Kasumi-1 (cell line): ENCODE results near the gene RIMBP2.

Source experiments
- DNase-seq, 2 experiments: peaks; one replicate each; lab custom pipeline; 2025; lab: John Stamatoyannopoulos, UW

The RIMBP2 gene

DNA sequence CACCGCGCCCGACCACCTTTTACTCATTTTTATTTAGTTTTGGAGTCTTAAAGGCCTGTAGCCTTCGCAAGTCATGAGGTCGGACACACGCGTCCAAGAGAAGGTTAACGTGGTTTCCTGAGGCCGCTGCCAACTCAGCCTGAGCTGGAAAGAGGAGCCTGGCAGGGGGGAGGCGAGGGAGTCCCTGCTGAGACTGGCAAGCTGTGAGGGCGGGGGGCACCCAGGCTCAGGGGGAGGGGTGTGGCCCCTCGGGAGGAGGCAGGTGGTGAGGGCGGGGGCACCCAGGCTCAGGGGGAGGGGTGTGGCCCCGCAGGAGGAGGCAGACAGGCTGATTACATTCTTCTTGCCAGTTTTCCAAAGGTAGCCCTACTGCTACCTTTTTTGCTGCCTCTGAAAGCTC lies 235.2 kb downstream of the RIMBP2 start:
- no peak for DNase-seq

- no peak for DNase-seq
Measured at GRCh38 chr12:130480231-130480630, 235.9 kb downstream of the RIMBP2 start.

DNA sequence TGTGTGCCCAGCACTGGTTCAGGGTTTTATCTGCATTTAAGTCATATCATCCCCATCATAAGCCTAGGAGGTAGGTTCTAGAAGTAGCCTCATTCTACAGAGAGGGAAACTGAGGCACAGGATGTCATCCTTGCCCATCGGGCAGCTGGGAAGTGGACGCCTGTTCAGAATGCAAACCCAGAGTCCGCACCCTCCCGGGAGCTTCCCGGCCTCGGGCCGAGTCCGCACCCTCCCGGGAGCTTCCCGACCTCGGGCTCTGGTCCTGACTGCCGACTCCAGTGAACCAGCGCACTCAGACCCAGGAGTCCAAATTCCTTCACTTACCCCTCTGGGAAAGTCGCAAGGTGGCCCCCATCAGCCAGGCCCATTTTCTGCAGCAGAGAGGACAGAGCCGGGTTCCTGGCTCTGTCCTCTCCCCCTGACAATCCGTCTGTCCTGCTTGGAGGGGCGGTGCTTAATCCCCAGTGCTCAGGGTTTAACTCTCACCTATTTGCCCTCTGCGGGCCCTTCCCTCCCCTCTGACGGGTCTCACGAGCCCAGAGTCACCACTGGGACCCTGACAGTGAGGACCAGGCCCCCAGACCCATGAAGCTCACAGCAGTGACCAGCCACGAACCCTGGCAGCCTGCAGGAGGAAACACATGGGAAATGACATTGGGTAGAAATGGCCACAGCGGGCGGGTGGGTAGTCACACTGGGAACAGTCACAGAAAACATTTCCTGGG lies 236.5 kb downstream of the RIMBP2 start:
- DNase-seq: no peak

DNA sequence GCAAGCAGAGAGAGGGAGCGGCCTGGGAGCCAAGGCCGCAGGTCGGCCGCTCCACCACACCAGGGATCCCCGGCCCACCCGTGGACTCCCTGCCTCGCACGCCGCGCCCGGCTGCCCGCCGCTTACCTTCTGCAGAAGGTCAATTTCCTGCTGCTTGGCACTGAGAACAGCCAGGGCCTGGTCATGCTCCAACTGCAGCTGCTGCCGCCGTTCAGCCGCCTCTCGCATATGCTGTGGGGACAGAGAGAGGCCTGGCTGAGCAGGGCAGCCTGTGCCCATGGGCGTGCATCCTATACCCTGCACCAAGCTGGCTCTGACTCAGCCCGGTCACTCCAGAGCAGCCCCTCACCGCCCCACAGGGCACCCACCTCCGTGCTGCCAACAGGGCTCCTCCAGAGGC lies 237.3 kb downstream of the RIMBP2 start:
- DNase-seq: no peak

- DNase-seq: no peak
Measured at GRCh38 chr12:130477701-130478100, 238.4 kb downstream of the RIMBP2 start.

DNA sequence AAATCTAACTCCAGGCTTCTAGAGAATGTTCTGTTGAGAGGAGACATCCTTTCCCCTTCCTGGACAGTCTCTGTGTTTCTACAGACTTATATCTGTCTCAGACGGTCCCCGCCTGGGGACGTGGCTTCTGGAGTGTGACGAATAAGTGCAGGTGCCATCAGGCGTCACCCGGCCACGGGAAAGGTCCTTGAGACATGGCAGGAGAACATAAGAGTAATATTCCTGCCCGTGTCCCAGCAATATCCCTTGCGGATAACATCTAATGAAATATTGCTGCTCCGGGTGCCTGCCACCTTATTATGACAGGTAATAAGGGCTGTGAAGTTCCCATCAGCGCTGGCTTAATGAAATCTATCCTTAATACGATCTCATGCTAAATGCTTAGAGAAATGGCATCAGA lies 238.8 kb downstream of the RIMBP2 start:
- no peak for DNase-seq

DNA sequence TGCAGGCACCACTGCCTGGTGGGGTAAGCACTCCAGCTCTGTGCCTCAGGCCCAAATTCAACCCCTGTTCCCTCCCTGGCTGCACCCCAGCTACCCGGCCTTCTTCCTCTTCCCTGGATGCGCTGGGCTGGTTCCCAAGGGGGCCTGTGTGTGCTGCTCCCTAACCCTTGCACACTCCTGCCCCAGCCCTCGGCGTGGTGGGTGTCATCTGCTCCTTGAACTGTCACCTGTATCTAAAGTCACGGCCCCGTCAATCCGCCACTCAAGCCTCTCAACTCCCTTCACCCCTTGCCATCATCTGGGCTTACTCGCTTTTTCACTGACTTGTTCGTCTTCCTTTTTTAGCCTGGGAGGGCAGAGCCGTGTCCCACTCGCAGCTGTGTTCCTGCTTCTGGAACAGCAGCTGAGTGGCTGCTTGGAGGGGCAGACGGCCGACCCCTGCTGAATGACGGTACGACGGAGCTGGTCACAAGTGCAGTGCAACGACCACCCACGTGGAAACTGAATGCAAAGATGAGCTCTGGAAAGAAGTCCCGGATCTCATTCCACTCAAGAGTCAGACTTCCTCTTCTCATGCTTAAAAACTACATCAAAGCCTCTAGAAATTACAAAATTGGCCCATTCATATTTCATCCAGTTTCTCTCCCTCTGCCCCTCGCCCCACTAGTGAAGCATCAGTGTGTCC lies 239.5 kb downstream of the RIMBP2 start:
- DNase-seq: no peak

DNA sequence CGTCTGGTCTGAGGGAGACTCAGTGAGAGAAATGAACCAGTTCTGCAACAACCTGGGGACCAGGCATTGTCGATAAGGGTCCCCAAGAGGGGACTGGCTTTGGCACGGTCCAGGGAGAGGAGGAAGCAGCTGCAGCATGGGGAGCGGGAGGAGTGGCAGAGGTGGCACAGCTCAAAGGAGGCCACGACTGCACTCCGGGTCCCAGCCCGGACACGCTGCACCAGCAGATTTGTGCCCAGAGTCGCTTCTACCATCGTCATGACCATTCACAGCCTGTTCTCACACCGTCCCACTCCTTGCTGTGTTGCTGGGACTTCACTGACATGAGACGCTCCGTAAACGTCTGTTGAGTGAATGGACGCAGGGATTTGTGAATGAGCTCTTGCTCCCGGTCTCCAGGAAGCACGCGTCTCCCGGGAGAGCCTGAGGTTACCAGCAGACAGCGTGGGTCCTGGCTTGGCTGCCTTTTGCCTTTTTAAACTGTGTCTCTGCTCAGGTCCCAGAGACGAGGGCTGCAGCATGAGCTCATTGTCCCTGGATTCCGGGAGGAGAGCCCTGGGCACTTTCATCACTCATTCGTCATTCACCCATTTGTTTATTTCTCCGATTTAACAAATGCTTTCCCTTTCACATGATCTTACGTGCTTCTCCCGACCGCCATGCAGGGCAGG lies 241.4 kb downstream of the RIMBP2 start:
- no peak for DNase-seq

DNA sequence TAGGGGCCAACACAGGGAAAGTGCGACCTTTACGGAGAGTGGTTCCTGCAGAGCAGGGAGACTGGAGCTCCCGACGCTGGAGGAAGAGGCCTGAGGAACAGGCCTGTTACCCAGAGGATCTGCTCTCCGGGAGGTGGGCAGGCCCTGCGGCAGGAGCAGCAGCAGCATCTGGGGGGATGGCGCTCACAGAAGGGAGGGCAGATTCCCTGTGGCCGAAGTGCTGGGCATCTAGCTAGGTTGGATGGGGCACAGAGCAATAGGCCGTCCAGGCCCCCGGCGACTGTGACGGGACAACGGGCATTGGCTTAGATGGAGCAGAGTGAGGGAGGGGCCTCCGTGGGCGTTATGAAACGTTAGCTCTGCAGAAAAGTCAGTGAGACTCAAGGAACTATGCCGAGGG lies 242.8 kb downstream of the RIMBP2 start:
- no peak for DNase-seq

- DNase-seq: no peak
Measured at GRCh38 chr12:130470969-130471368, 245.1 kb downstream of the RIMBP2 start.

- DNase-seq: no peak
Measured at GRCh38 chr12:130469552-130469951, 246.5 kb downstream of the RIMBP2 start.

- DNase-seq: no peak
Measured at GRCh38 chr12:130468700-130469245, 247.3 kb downstream of the RIMBP2 start.

DNA sequence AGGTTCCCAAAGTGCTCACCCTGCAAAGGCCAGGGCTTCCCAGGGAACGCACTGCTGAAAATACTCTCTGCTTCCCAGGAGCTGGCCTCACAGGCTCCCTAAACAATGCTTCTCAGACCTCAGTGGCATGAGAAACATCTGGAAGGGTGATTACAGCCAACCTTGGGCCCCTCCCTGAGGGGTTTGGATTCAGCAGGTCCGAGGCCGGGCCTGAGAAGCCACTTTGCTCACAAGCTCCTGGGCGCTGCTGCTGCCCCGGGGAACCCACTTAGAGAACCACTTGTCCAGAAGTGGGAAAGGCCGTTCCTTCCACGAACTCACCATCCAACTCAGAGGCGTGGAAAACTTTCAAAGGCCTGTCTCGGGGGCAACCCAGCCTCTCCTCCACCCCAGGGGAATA lies 247.9 kb downstream of the RIMBP2 start:
- no peak for DNase-seq

DNA sequence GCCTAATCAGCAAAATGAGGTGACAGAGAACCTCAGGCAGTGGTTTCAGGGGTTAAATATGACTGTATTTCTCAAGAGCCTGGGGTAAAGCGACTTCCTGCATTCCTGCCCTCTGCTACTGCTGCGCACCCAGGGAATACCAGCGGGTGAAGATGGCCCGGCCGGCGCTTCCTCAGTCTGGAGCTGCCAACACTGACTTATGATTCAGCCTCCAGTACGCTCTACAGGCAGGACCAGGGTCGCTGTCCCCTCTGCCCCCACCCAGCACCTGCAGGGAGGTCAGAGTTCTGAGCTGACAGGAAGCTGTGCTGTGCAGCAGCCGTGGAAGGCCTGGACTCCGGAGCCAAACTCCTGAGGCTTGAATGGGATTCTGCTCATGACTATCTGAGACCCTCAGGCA lies 250.5 kb downstream of the RIMBP2 start:
- no peak for DNase-seq

GRCh38 chr12:130465046-130465445 lies 251.1 kb downstream of the RIMBP2 start:
- DNase-seq: no peak

GRCh38 chr12:130463818-130464670 lies 252.1 kb downstream of the RIMBP2 start:
- DNase-seq: no peak

GRCh38 chr12:130463275-130463658 lies 252.8 kb downstream of the RIMBP2 start:
- no peak for DNase-seq

- no peak for DNase-seq
Measured at GRCh38 chr12:130462558-130463274, 253.4 kb downstream of the RIMBP2 start.

GRCh38 chr12:130461839-130462557 lies 254.1 kb downstream of the RIMBP2 start:
- no peak for DNase-seq

GRCh38 chr12:130461447-130461815 lies 254.7 kb downstream of the RIMBP2 start:
- no peak for DNase-seq
